OCI-LY7 (cell line): Measurements from ENCODE around the gene EIF3L.

ENCODE experiments used
- EZH2phosphoT487 ChIP-seq: fragments of 200-600 bp; sonication (generic); IDR thresholded peaks from 2 replicates; pipeline ENCODE4 v1.6.1; 2018; ENCODE audit warnings: low read depth, borderline replicate concordance, mild to moderate bottlenecking, mixed run types, antibody characterized with exemption, low read length, moderate library complexity, mixed read lengths
- TF ChIP-seq, protein P1 (sequence below): fragments of 200-600 bp; sonication (generic); conservative IDR thresholded peaks from 2 replicates; pipeline ENCODE4 v1.5.1; 2014; ENCODE audit warnings: mild to moderate bottlenecking, antibody characterized with exemption, low read length, moderate library complexity, mixed read lengths

GRCh38 chr22:37820350-37820749 lies 28.9 kb upstream of the EIF3L start:
- TF ChIP-seq, protein P1, sequence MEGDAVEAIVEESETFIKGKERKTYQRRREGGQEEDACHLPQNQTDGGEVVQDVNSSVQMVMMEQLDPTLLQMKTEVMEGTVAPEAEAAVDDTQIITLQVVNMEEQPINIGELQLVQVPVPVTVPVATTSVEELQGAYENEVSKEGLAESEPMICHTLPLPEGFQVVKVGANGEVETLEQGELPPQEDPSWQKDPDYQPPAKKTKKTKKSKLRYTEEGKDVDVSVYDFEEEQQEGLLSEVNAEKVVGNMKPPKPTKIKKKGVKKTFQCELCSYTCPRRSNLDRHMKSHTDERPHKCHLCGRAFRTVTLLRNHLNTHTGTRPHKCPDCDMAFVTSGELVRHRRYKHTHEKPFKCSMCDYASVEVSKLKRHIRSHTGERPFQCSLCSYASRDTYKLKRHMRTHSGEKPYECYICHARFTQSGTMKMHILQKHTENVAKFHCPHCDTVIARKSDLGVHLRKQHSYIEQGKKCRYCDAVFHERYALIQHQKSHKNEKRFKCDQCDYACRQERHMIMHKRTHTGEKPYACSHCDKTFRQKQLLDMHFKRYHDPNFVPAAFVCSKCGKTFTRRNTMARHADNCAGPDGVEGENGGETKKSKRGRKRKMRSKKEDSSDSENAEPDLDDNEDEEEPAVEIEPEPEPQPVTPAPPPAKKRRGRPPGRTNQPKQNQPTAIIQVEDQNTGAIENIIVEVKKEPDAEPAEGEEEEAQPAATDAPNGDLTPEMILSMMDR = no peak
- no peak for TF ChIP-seq EZH2phosphoT487
